Loucy (cell line): Measurements from ENCODE around the gene SPINT1.

Source experiments
- CTCF ChIP-seq: fragments of 200-600 bp; sonication (generic); conservative IDR thresholded peaks from 2 replicates; pipeline ENCODE4 v1.5.1; 2014; ENCODE audit warnings: mild to moderate bottlenecking, antibody characterized with exemption, low read length
- EZH2phosphoT487 ChIP-seq: fragments of 200-600 bp; IDR thresholded peaks from 2 replicates; pipeline ENCODE4 v1.6.1; 2018; ENCODE audit warnings: antibody characterized with exemption, mild to moderate bottlenecking, moderate library complexity, borderline replicate concordance

DNA sequence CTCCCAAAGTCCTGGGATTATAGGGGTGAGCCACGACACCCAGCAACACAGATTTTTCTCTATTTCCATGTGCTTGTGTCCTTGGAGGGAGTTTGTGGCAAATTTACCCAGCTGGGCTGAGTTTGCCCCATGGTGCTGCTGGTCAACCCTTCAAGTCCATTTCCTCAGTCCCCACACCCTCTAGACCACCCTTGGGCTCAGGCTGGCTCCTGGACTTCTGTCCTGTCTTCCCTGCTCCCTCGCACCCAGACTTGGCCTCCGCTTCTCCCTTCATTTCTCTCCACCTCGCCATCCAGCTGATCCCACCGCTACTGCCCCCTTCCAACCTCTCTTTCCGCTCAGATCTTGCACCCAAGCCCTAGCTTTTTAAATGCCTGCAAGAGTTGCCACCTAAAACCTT is 37.5 kb downstream of the SPINT1 start:
- TF ChIP-seq CTCF, result no peak
- no peak for TF ChIP-seq EZH2phosphoT487
